Stimulated activated CD8-positive, alpha-beta memory T cell treated with anti-CD3 and anti-CD28 coated beads, Interleukin-15, amount 100 ng/mL, for 24 hours (primary cell): Measurements from ENCODE around the gene IKZF5.

Experiments used
- DNase-seq: peaks from one replicate; pipeline ENCODE4 v3.0.0-alpha.2; 2020; ENCODE audit warnings: low read depth

Gene IKZF5

DNA sequence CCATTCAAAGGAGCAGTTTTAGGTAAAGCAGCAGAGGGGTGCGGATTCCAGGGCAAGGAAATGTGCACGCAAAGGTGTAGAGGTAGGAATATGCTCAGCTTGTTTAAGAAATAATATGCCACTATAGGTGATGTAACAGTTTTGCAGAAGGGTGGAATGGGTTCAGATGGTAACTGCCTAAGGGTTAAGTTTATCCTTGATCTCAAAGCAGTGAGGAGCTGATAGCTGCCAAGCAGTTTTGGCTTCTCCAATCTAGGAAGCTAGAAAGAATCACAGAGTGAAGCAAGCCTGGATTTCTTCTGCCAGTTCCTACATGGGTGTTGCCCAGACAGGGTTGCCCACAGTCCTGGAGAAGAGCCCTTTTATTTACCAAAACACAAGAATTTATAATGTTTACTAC is 6.2 kb upstream of the IKZF5 start:
- DNase-seq, result no peak

DNA sequence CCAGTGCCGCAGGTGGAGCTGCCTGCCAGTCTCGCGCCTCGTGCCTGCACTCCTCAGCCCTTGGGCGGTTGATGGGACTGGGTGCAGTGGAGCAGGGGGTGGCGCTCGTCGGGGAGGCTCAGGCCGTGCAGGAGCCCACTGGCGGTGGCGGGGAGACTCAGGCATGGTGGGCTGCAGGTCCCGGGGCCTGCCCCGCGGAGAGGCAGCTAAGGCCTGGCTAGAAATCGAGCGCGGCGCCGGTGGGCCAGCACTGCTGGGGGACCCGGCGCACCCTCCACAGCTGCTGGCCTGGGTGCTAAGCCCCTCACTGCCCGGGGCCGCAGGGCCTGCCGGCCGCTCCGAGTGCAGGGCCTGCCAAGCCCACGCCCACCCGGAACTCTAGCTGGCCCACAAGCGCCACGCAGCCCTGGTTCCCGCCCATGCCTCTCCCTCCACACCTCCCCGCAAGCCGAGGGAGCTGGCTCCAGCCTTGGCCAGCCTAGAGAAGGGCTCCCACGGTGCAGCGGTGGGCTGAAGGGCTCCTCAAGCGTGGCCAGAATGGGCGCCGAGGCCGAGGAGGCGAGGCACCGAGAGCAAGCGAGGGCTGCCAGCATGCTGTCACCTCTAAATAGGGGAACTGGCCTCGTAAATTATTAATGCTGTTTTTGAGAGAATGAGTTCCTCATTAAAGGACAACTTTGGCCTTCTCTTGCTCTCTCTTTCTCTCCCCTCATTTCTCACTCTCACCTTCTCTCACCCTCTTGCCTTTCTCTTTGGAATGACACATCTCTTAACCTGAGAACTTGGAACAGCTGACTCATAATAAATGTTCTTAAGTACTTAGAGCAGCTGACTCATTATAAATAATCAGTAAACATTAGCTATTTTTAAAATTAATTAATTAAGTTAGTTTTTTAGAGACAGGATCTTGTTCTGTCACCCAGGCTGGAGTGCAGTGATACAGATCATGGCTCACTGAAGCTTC is 5.1 kb upstream of the IKZF5 start:
- no peak for DNase-seq

DNA sequence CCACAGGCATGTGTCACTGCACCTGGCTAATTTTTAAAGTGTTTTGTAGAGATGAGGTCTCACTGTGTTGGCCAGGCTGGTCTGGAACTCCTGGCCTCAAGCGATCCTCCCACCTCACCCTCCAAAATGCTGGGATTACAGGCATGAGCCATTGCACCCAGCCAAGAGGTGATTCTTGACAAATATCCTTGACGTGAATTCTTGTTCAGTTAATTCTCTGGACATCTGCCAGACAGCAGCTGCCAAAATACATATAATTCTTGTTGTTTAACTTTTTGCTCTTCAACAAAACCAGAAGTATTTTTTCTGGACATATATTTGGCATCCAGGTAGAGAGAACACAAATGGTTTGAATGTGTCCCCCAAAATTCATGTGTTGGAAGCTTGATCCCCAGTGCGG is 3.4 kb upstream of the IKZF5 start:
- no peak for DNase-seq

DNA sequence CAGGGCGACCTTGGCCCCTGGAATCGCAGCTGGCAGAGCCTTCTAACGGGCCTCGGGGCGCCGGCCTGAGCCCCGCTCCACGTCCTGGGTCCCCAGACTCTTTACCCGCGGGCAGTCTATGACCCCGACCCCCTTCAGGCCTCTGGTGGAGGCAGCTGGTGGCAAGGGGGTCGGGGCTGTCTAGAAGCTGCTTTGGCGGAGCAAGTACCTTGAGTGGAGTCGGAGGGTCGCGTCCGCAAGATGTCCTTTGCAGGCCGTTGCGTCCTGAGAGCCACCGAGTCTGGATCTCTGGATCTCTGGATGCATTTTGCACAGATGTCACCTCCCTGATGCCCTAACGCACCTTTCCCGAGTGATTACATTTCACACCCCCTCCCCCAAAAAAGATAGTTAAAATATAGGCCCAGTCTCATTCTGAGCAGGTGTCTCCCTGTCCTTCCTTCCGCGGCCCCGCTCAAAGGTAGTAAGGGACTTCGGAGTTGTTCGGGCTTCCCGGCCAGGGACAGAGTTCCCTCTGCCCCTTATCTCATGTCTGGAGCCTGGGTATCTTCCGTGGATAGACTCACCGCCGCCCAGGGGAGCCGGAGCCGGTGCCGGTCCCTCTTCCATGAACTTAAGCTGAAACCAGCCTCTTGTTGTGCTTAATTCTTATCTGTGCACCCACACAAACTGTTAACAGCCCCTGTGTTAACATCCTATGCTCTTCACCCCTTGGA is 668 bp upstream of the IKZF5 start:
- peak; percentile 1 for DNase-seq

DNA sequence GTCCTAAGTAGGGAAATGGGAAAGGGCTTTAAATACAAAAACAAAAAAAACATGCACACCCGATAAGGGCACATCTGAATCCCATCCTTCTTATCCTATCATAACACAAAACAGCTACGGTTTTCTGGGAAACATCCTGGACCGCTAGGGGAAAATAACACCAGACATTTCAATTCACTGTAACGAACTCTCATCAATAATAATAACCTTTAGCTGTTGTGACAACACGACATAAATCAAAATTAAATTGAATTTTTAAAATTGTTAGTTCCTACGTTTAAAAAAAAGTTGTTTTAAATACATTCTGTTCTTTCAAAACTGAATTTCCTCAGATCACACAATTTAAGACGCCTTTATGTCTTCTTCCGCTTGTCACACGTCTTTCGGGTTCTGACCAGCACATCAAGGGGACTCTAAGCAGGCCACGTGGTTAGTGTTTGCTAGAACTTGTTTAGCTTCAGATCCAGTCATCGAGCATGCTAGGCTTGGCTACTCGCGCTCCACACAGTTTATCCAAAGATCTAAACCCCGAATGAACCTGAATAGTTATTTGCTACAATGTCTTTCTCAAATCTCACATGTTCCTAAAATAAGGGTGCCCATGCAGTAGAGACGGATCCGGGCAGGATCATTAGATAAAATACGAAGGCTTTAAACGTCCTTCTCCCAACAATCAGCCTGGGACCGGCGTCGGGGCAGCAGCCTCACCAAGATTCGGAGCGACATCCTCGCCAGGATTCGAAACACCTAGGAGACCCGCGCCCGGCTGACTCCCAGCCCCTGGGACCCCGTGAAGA is 839 bp downstream of the IKZF5 start:
- DNase-seq, result peak; percentile 2

DNA sequence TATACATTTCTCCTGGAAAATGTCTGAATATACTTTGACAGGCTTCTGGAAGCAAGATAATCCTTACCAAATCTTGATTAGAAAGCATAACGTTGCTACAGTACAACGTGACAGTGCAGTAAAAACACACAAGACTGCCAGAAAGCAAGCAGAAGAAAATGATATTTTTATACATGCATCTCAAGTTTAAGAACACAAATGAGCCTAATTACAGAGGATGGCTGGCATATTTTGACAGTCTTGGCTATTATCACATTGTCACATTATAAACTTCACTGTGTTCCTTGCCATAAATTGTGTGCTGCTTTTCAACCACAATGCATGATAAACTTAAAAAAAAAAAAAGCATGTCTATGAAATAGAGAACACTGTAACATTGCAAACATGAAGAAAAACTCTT is 4.3 kb downstream of the IKZF5 start:
- no peak for DNase-seq

DNA sequence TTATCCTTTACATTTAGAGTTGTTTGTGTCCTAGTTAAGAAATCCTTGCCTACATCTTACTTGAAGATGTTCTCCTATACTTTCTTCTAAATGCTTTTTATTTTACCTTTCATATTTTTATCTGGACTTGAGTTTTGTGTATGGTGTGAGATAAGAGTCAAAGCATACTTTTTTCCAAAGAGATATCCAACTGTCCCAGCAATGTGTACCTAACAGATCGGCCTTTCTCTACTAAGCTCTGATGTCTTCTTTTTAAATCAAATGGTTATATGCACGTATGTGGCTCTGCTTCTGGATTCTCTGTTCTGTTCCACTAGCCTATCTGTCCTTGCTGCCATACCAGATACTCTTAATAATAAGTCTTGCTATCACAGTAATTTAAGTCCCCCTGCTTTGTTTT is 7.2 kb downstream of the IKZF5 start:
- DNase-seq, result no peak

DNA sequence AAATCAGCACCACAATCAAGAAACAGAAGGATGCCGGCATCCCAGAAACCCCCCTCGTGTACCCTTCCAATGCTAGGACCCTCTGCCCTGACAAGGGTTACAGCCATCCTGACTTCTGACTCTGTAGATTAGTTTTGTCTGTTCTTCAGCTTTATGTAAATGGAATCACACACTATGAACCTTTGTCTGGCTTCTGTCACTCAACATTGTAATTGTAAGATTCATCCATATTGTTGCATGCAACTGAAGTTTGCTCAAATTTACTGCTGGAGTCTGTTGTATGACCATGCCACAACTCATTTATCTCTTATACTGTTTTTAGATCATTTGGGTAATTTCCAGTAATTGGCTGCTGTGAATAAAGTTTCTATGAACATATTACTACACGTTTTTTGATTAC is 8.4 kb downstream of the IKZF5 start:
- no peak for DNase-seq

DNA sequence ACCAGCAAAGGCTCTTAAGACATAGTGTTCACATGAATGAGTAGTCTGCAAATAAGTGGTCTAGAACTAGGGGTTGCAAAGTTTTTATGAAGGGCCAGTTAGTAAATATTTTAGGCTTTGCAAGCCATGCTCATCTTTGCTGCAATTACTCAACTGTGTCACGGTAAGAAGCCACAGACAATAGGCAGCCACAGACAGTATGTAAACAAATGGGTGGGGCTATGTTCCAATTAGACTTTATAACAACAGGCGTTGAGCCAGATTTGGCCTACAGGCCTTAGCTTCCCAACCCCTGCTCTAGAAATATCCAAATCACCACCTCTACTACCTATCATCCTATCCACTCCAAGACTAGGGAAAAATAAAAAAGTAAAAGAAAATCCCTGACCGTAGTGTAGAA is 9.2 kb downstream of the IKZF5 start:
- DNase-seq, result no peak

DNA sequence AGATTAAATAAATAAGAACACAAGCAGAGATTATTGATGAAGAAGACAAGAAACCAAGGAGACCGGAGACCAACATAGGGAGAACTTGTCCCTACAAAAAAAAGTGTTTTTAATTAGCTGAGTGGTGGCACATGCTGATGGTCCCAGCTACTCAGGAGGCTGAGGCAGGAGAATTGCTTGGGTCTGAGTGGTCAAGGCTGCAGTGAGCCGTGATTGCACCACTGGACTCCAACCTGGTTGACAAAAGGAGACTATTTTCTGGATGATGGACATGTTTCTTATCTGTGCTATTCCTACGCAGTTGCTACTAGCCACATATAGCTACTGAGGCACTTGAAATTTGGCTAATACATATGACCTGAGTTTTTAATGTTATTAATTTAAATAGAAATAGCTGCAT is 9.7 kb downstream of the IKZF5 start:
- DNase-seq, result no peak

DNA sequence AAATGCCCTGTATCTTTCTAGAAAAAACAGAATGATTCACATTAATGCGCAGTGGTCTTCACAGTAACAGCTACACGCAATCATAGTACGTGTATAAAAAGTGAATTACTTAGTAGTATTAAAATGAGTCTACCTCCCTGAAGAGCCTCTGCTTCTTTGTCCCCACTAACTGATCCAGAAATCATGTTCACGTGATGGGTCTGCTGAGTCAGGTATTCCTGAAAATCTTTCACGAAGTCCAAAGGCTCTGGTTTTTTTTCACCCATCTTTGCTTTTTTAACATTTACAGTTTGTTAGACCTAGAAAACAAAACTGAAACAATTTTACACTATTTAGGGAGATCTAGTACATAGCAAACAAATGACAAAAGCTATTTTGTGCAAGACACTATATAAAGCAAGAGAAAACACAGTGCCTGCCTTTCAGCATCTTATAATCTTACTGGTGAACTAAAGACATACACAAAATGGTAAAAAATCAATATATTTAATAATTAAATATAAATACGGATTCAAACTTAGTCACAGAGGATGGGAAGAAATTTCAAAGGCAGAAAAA is 10.2 kb downstream of the IKZF5 start:
- no peak for DNase-seq

DNA sequence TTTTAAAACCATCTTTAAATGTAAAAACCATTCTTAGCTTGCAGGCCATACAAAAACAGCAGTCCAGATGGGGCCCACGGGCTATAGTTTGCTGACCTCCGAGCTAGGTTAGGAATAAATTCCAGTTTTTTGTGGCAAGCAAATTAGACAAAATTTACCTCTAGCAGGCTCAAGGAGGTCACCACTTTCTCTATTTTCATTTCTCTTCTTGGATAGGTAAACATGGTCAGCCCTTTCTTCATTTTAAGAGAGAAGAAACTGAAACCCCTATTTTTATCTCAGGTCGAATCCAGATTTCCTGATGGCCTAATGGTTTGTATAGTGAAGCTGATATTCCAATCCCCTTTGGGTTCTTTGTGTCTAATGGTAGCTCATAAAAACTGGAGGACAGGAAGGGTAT is 10.7 kb downstream of the IKZF5 start:
- no peak for DNase-seq

DNA sequence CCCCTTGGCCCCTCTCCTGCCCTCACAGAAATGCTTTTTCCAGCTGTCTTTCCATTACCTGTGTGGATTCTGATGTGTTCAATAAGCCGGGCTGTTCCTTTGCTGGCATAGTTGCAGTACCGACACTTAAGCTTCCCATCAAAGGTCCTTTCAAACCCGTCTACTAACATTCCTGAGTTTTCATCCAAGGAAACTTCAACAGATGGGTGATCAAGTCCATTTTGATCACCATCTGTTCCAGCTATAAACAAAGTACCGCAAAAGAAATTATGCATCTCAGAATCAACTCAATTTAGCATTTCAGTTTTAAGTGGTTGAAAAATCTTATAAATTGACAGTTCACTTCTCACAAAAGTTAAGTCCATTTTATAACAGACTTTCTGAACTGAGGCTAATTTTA is 12.7 kb downstream of the IKZF5 start:
- DNase-seq, result no peak

DNA sequence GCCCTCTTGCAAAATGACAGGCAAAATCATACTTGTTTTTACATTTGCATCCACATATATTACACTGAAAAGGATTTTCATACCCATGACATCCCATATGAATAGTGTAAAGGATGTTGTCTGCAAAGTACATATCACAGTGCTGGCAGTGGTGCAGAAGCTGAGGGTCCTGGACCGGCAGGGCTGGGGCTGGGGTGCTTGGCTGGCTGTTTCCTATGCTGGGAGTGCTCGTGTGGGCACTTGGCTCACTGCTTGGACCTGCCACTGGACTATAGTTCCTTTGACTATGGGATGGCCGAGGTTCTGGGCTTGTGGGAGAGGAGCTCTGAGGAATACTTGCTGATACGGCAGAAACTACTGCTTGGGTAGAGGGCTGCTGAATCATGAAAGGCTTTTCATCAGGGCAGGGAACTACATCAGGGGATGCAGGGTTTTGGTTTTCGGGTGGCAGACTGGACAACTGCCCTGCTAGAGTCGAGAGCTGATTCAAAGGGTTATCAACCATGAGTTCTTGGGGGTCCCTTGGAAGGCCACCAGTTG is 14.7 kb downstream of the IKZF5 start:
- DNase-seq, result no peak

DNA sequence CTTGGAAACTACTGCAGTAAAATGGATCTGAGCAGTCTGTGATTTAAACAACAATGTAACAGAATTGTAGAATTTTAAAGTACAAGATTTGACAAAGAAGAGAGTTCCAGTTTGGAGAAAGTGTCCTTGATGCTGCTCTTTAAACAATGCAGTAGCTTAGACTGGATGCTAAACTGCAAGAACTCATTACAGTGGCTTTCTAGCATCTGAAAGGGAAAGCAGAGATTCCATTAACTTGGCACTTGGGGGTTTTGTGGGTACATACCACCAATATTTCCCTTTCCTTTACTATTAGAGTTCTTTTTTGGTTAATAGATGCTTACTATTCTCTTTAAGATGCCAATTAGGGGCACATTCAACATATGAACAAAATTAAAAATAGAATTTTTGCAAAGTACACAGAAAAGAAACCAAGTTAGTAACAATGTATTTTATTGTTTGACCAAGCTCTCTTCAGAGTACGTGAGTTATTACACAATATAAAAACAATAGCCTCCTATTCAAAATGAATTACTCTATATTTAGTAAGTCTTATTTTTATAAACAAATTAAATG is 16.5 kb downstream of the IKZF5 start:
- no peak for DNase-seq

DNA sequence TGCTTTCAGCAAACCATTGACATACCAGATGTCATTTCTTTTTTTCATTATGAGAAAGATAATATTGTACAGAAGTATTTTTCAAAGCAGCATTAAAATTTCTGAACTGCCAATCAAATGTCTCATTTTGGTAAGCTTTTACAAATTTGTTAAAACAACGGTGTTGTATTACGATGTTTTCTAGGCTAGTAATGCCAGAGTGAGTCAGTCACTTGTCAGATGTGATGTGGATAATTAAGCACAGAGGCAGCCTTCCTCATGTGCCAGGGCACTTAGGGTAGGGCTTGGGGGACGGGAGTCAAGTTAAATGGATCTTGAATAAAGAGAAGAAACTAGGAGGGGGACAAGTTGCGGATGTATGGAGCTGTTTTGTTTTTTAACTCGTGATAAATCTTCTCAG is 18.3 kb downstream of the IKZF5 start:
- no peak for DNase-seq

DNA sequence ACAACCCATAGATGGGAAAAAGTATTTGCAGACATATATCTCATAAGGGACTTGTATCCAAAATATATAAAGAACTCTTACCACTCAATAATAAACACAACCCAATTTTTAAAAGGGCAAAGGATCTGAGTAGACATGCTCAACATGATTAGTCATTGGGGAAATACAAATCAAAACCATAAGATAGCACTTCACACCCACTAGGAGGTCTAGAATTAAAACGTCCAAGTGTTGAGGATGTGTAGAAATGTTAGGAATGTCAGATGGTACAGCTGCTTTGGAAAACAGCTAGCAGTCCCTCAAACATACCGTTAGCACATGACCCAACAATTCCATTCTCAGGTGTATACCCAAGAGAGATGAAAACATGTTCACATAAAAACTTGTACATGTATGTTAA is 20.1 kb downstream of the IKZF5 start:
- DNase-seq, result no peak

DNA sequence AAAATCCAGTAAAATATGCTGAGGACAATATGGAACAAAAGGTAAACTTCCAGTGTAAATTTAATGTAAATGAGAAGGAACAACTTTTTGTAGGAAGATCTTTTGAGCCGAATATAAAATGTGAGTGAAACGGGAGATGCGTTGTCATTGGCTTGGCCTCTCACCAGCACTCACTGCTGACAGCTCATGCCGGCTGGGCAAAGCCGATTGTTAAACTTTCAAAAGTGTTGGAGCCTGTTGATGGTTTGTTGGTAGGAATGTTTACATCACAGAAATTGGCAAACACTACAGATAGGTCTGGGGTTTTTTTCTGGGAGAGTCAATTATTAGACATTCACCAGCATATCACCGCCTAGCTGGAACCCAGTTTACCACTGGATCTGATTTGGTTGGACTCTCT is 22.3 kb downstream of the IKZF5 start:
- DNase-seq, result no peak

DNA sequence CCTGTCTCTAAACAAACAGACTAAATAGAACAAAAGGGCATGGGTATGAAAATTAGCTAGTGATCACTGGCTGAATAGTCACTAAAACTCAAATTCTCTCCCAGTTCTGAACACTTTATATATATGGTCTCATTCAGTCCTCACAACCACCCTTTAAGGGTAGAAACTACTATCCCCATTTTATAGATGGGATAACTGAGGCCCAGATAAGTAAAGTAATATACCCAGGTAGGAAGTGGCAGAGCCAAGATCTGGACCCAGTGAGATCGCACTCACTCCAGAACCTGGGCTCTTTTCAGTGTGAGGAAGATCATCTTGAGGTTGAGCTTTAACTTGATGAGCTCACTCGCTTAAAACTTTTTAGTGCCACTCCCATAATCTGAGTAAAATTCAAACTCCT is 23.9 kb downstream of the IKZF5 start:
- no peak for DNase-seq

DNA sequence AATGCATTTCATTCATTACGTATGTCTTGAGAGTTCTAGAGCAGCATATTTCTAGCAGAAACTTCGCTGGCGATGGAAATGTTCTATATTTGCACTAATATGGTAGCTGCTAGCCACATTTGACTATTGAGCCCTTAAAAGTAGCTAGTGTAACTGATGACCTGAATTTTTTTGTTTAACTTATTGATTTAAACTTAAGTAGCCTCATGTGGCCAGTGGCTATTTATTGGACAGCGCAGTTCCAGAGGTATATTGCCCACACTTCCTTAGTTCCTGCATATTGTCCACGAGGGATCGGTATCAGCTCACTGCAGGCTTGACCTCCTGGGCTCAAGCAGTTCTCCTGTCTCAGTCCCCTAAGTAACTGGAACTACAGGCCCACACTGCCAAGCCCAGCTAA is 24.7 kb downstream of the IKZF5 start:
- DNase-seq, result no peak

DNA sequence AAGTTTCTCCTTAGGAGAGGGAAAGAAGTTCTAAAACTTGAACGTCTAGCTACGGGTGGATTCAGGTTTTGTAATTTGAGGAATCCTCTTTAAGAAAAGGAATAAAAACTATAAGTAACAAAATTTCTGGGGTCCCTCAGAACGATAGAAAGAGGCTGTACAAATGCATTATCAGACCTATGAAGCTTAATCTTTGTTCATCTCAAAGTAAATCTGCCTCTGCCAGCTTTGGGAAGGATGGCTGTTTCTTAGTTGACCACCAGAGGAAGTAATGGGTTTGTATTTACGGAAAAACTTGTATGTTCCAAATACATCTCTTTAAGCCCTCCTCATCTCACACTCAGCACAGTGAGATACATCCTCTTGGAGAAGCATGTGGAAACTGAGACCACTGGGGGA is 27.5 kb downstream of the IKZF5 start:
- DNase-seq, result no peak
